Hematopoietic multipotent progenitor cell treated with erythropoietin and hydrocortisone succinate and interleukin-3 and kit ligand, for 17 days (in vitro differentiated cells): ENCODE results near the gene DYRK1A.
A peak's percentile ranks its signal among the peaks of the same experiment; 100 is the strongest.

Experiments used
- DNase-seq: peaks from one replicate; pipeline ENCODE4 v3.0.0-alpha.2; 2015; ENCODE audit warnings: low spot score

The DYRK1A gene

GRCh38 chr21:37450445-37450941 lies 83.9 kb downstream of the DYRK1A start:
- DNase-seq: peak; percentile 69

- DNase-seq: no peak
Measured at GRCh38 chr21:37451446-37451845, 84.9 kb downstream of the DYRK1A start.

GRCh38 chr21:37452227-37452626 lies 85.7 kb downstream of the DYRK1A start:
- no peak for DNase-seq

GRCh38 chr21:37453350-37453749 lies 86.8 kb downstream of the DYRK1A start:
- no peak for DNase-seq

- no peak for DNase-seq
Measured at GRCh38 chr21:37454869-37455503, 88.4 kb downstream of the DYRK1A start.

GRCh38 chr21:37455504-37455911 lies 88.9 kb downstream of the DYRK1A start:
- DNase-seq: peak; percentile 93

- no peak for DNase-seq
Measured at GRCh38 chr21:37458669-37459276, 92.2 kb downstream of the DYRK1A start.

GRCh38 chr21:37459575-37459974 lies 93.0 kb downstream of the DYRK1A start:
- no peak for DNase-seq

- DNase-seq: no peak
Measured at GRCh38 chr21:37460196-37460595, 93.6 kb downstream of the DYRK1A start.

GRCh38 chr21:37461479-37461878 lies 94.9 kb downstream of the DYRK1A start:
- no peak for DNase-seq

- DNase-seq: no peak
Measured at GRCh38 chr21:37462087-37462861, 95.7 kb downstream of the DYRK1A start.

GRCh38 chr21:37463083-37463801 lies 96.7 kb downstream of the DYRK1A start:
- peak; percentile 89 for DNase-seq

- DNase-seq: no peak
Measured at GRCh38 chr21:37467082-37467481, 100.5 kb downstream of the DYRK1A start.

- DNase-seq: no peak
Measured at GRCh38 chr21:37468909-37469308, 102.3 kb downstream of the DYRK1A start.

- DNase-seq: no peak
Measured at GRCh38 chr21:37469441-37469840, 102.9 kb downstream of the DYRK1A start.

GRCh38 chr21:37472581-37472980 lies 106.0 kb downstream of the DYRK1A start:
- no peak for DNase-seq

- no peak for DNase-seq
Measured at GRCh38 chr21:37473491-37473890, 106.9 kb downstream of the DYRK1A start.

GRCh38 chr21:37474342-37474741 lies 107.8 kb downstream of the DYRK1A start:
- no peak for DNase-seq

GRCh38 chr21:37475186-37475868 lies 108.8 kb downstream of the DYRK1A start:
- DNase-seq: no peak

- no peak for DNase-seq
Measured at GRCh38 chr21:37478794-37479193, 112.2 kb downstream of the DYRK1A start.

GRCh38 chr21:37483776-37484175 lies 117.2 kb downstream of the DYRK1A start:
- DNase-seq: no peak
